ENCODE measurements around the gene TJP2. TPM values are rescaled to one million over a fixed set of nuclear protein-coding genes. Genes with fewer than 3 reads are reported as not detected.

Gene TJP2
- total and polyA plus RNA-seq, 2 donors (not counting 3 experiments of a cell fraction or from before 2014, with no cell fraction given), result 83.0 to 168 TPM

DNA sequence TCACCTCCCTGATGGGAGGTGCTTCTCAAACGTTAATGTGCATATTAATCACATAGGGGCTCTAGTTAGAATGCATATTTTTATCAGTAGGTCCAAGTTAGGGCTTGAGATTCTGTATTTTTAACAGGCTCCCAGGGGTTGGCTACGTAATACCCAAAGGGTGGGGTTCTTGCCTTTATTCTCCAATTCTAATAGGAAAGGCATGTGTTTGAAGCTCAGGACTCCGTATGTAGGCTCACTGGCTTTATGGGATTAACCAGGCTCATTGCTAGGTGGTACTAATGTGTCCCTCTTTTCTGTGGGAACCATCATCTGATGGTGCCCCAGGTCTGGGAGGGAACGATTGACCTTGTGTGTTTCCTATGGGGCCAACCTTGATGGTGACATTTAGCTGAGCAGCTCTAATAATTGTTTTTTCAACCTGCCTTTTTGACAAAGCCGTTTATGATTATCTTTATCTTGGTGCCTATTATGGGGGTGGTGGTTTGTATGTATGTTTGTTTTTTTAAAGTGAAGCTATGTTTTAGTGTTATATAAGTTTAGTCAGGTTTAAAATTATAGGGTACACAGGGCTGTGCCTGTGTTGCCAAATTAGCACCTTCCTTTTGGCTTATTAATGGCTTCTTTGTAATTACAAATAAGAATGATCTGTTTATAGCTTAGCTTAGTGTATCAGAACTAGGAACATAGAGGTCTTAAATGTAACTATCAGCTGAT lies 20.8 kb downstream of the TJP2 start:
- Histone ChIP-seq H3K4me2 (ENCODE audit: insufficient read depth, low read length) (no peak overlapping the region), H3K9me3 (replicated peaks; ENCODE audit: control insufficient read depth, insufficient read depth, low read length) (no peaks in the 10 kb centered on the region), H3K4me1 (ENCODE audit: control insufficient read depth, extremely low read depth, insufficient read depth, low read length) (peaks cover 14% of the 10 kb centered on the region), H3K4me3 (replicated peaks in 1 of 3; ENCODE audit: insufficient read depth in 1 of 3, low read depth in 1 of 3, low read length in 3 of 3) (no peak overlapping the region), H3K27me3 (ENCODE audit: control insufficient read depth in 2 of 2, insufficient read depth in 2 of 2, low read length in 2 of 2) (no peaks in the 10 kb centered on the region), H4K20me1 (replicated peaks; ENCODE audit: control insufficient read depth, extremely low read depth, insufficient read depth, low read length) (no peaks in the 10 kb centered on the region), H3K27ac (ENCODE audit: insufficient read depth, low read depth, low read length) (no peak overlapping the region), H3K9me1 (replicated peaks; ENCODE audit: control insufficient read depth, extremely low read depth, insufficient read depth, low read length) (no peaks in the 10 kb centered on the region), H3K9ac (replicated peaks; ENCODE audit: extremely low read depth, insufficient read depth, low read length) (no peak overlapping the region), H2AFZ (ENCODE audit: low read depth, low read length) (no peak overlapping the region), H3K36me3 (ENCODE audit: control insufficient read depth in 2 of 2, extremely low read depth in 1 of 2, insufficient read depth in 2 of 2, low read length in 2 of 2) (no peaks in the 10 kb centered on the region), H3K79me2 (ENCODE audit: control insufficient read depth, insufficient read depth, low read length) (peaks cover 98% of the 10 kb centered on the region)
- ChIA-PET CTCF (interaction anchor here (1.1 to 10.1 kb wide), 11 partner anchors 14 to 160 kb away, joined by 4 to 281 read pairs (median 15); partner anchors contain the start of genes FXN and TJP2), POLR2A (no interaction called here)
- dilution Hi-C loops (cut with MboI; ENCODE audit: extremely low pct_ligation_motif_present, low sequenced_read_pairs), result no loop called here
- FAIRE-seq, result no peak
- BruUV-seq (replicated peaks), result no TSS peak
- intact Hi-C loops (cut with micrococcal nuclease), result no loop called here
- no peak for DNase-seq (ENCODE audit: low read depth, low spot score)
- TF ChIP-seq JUN (IDR thresholded peaks at IDR 0.05; ENCODE audit: borderline replicate concordance, insufficient read depth, insufficient read length, low read depth) (no peak), GATA2 (IDR thresholded peaks at IDR 0.05; ENCODE audit: insufficient read depth, insufficient read length, low read depth, low read length) (no peak), POLR2AphosphoS5 (IDR thresholded peaks at IDR 0.05; ENCODE audit: insufficient read depth, low read depth, low read length) (no peak), CTCF (IDR thresholded peaks at IDR 0.05; ENCODE audit: extremely low read depth in 1 of 2, insufficient read depth in 1 of 2, low read depth in 1 of 2, low read length in 2 of 2) (no peak), FOS (IDR thresholded peaks at IDR 0.05; ENCODE audit: borderline replicate concordance, insufficient read depth, low read length) (no peak), EZH2 (IDR thresholded peaks at IDR 0.05; ENCODE audit: borderline replicate concordance, low read depth, low read length, severe bottlenecking) (no peak), MYC (IDR thresholded peaks at IDR 0.05; ENCODE audit: low read depth, low read length) (no peak), POLR2A (IDR thresholded peaks at IDR 0.05; ENCODE audit: low read depth, low read length) (no peak)
- TF ChIP-seq, protein P1, sequence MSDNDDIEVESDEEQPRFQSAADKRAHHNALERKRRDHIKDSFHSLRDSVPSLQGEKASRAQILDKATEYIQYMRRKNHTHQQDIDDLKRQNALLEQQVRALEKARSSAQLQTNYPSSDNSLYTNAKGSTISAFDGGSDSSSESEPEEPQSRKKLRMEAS (IDR thresholded peaks at IDR 0.05; ENCODE audit: insufficient read depth, insufficient read length), result no peak

Data from endothelial cell of umbilical vein (primary cell).